Measurements from ENCODE around the gene LRP1B.

DNA sequence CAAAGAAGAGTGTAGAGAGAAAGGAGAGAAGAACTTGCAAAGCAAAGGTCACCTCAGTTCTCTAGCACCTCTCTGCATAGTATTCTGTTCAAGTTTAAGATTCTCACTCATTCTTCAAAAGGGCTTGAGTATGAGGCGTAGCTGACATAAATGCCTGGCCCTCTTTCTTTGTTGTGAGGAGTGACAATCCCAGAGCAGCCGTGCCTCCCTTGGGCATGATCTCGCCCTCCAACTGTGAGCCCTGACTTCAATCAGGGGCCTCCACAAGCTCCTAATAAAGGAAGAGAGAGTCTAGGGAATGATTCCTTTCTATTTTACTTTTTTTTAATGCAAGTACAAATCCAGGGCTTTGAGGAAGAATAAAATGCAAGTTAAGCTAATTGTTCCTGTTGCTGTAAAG is 402.7 kb downstream of the LRP1B start:
- TF ChIP-seq CTCF (IDR thresholded peaks at IDR 0.05) (no peak), EZH2 (IDR thresholded peaks at IDR 0.05; ENCODE audit: borderline replicate concordance, insufficient read depth, low read depth, low read length, poor library complexity, severe bottlenecking) (no peak)
